Parathyroid adenoma (tissue), 2 donors: Measurements from ENCODE around the gene SLC27A6.
"Not testable (repeated sequence)": the region's sequence is repeated elsewhere in the genome, so short reads cannot be mapped to it uniquely, and the experiment has no call there.

ENCODE experiments used
- H2AFZ ChIP-seq: fragments of 300-600 bp; sonication (generic); one replicate; pipeline ENCODE4 v1.7.0; 2017; ENCODE audit warnings: antibody characterized with exemption, mild to moderate bottlenecking
- H3K27ac ChIP-seq: fragments of 300-600 bp; sonication (generic); one replicate; pipeline ENCODE4 v1.7.0; 2017
- H3K27me3 ChIP-seq: fragments of 300-600 bp; sonication (generic); one replicate; pipeline ENCODE4 v1.7.0; 2017; ENCODE audit warnings: low read length; ENCODE audit not compliant: control insufficient read depth, insufficient read depth
- H3K36me3 ChIP-seq: fragments of 300-600 bp; sonication (generic); one replicate; pipeline ENCODE4 v1.7.0; 2017; ENCODE audit warnings: low read length; ENCODE audit not compliant: control insufficient read depth, insufficient read depth
- H3K4me1 ChIP-seq: fragments of 300-600 bp; sonication (generic); one replicate; pipeline ENCODE4 v1.7.0; 2017; ENCODE audit warnings: control low read depth
- H3K4me2 ChIP-seq: fragments of 300-600 bp; sonication (generic); one replicate; pipeline ENCODE4 v1.7.0; 2017; ENCODE audit warnings: low read length
- H3K4me3 ChIP-seq: fragments of 300-600 bp; sonication (generic); one replicate; pipeline ENCODE4 v1.7.0; 2017; ENCODE audit warnings: low read depth, low read length
- H3K79me2 ChIP-seq: fragments of 300-600 bp; sonication (generic); one replicate; pipeline ENCODE4 v1.7.0; 2017; ENCODE audit warnings: control low read depth
- H3K9ac ChIP-seq: fragments of 300-600 bp; sonication (generic); one replicate; pipeline ENCODE4 v1.7.0; 2017; ENCODE audit warnings: mild to moderate bottlenecking
- H3K9me3 ChIP-seq: fragments of 300-600 bp; sonication (generic); one replicate; pipeline ENCODE4 v1.7.0; 2017; ENCODE audit warnings: low read length; ENCODE audit not compliant: control insufficient read depth
- TF ChIP-seq, protein P1 (sequence below): fragments of 300-600 bp; sonication (generic); IDR thresholded peaks from one replicate; pipeline ENCODE4 v1.7.0; 2017; ENCODE audit warnings: antibody characterized with exemption, mild to moderate bottlenecking
- donor health status: primary hyperparathyroidism.

Gene SLC27A6

GRCh38 chr5:129027260-129027659 is 62.0 kb downstream of the SLC27A6 start:
- TF ChIP-seq, protein P1, sequence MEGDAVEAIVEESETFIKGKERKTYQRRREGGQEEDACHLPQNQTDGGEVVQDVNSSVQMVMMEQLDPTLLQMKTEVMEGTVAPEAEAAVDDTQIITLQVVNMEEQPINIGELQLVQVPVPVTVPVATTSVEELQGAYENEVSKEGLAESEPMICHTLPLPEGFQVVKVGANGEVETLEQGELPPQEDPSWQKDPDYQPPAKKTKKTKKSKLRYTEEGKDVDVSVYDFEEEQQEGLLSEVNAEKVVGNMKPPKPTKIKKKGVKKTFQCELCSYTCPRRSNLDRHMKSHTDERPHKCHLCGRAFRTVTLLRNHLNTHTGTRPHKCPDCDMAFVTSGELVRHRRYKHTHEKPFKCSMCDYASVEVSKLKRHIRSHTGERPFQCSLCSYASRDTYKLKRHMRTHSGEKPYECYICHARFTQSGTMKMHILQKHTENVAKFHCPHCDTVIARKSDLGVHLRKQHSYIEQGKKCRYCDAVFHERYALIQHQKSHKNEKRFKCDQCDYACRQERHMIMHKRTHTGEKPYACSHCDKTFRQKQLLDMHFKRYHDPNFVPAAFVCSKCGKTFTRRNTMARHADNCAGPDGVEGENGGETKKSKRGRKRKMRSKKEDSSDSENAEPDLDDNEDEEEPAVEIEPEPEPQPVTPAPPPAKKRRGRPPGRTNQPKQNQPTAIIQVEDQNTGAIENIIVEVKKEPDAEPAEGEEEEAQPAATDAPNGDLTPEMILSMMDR = no peak
- no peaks in the 10 kb centered on the region for H3K9me3 ChIP-seq
- no peak overlapping the region for H3K9ac ChIP-seq
- no peaks in the 10 kb centered on the region for H3K36me3 ChIP-seq
- no peak overlapping the region for H3K4me3 ChIP-seq
- no peak overlapping the region for H3K4me2 ChIP-seq
- H2AFZ ChIP-seq = no peak overlapping the region
- H3K4me1 ChIP-seq = no peaks in the 10 kb centered on the region
- no peak overlapping the region for H3K27ac ChIP-seq
- no peaks in the 10 kb centered on the region for H3K79me2 ChIP-seq
- no peaks in the 10 kb centered on the region for H3K27me3 ChIP-seq

DNA sequence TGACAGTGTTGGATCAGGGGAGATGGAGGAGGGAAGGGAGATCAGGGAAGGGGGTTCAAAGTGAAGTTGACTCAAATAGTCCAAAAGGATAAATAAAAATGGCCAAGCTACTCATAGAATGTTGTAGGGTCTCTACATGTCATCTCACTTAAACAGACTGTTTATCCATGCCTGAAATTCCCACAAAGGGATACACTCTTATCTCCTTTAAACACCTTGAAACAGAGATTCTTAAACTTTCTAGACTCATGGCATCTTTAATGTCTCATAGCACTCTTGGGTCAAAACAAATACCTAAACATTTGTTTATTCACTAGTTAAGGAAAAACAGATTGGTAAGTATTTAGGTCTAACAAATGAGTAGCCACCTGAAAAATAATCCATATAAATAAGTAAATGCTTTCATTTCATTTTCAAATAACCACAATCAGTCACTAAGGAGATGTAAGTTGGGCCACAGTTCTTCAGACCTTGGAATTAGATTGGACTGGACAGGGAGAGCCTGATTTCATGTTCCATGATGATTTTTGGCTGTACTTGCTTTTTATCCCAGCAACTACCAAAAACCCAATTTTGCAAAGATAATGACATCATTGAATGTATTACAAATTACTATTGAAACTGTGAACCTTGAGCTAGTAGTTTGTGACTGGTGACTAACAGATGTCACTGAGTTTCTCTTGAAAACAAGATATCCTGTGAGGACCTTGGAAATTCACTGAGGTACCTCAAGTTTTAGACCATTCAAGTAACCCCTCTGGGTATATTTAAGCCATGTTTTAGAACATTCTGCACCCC is 66.8 kb downstream of the SLC27A6 start:
- TF ChIP-seq, protein P1 = no peak
- no peaks in the 10 kb centered on the region for H3K4me1 ChIP-seq

GRCh38 chr5:129036257-129036656 is 71.0 kb downstream of the SLC27A6 start:
- not testable (repeated sequence) for H3K36me3 ChIP-seq, H3K4me1 ChIP-seq, H3K4me2 ChIP-seq, H3K27ac ChIP-seq, H3K9me3 ChIP-seq, H2AFZ ChIP-seq, H3K79me2 ChIP-seq, H3K9ac ChIP-seq, H3K4me3 ChIP-seq, H3K27me3 ChIP-seq

More for the DNA sequence above, 66.8 kb downstream of the SLC27A6 start:
- Histone ChIP-seq H3K36me3 (no peaks in the 10 kb centered on the region), H3K9ac (no peak overlapping the region), H3K4me3 (no peak overlapping the region), H3K79me2 (no peaks in the 10 kb centered on the region), H3K4me2 (no peak overlapping the region), H3K27me3 (no peaks in the 10 kb centered on the region), H2AFZ (no peak overlapping the region), H3K27ac (no peak overlapping the region), H3K9me3 (no peaks in the 10 kb centered on the region)

DNA sequence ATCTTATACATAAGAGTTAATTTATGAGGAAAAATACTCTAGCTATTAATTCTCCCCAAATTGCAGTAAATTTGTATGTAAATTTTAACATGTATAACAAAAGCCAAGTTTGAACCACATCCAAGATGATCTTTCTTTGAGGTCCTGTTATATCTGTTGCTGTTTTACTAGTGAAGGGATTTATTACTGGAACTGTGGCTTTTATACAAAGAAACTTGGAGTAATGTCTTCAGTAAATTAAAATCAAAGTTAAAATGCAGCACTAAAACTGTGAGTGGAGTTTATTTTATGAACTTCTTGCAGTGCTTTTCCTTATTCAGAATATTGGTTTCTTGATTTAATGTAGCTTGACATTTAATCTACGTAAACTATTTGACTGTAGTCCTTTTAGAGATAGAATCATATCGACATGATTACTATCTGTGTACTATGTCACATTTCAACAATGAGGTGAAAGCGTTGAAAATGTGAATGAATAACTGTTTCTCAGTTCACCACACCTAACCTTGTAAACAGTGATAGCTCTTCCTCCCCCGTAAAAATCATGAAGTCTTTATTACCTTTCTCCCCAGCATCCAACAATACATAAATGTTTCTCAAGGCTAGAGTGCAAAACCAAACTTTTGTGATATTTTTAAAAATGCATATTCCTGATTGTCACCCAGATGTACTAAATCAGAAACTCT is 76.1 kb downstream of the SLC27A6 start:
- Histone ChIP-seq H3K27me3 (no peaks in the 10 kb centered on the region), H3K4me2 (no peak overlapping the region), H3K4me1 (no peaks in the 10 kb centered on the region), H3K27ac (no peak overlapping the region), H3K9ac (no peak overlapping the region), H3K4me3 (no peak overlapping the region), H2AFZ (no peak overlapping the region), H3K9me3 (no peaks in the 10 kb centered on the region), H3K36me3 (no peaks in the 10 kb centered on the region), H3K79me2 (no peaks in the 10 kb centered on the region)
- TF ChIP-seq, protein P1 = no peak

- Histone ChIP-seq H3K27me3 (no peaks in the 10 kb centered on the region), H3K27ac (no peak overlapping the region), H3K9me3 (no peaks in the 10 kb centered on the region), H3K4me2 (no peak overlapping the region), H3K36me3 (no peaks in the 10 kb centered on the region), H3K9ac (no peak overlapping the region), H3K4me3 (no peak overlapping the region), H3K79me2 (no peaks in the 10 kb centered on the region), H2AFZ (no peak overlapping the region), H3K4me1 (no peaks in the 10 kb centered on the region)
- TF ChIP-seq, protein P1 = no peak
Observed at GRCh38 chr5:129042306-129042705, 77.0 kb downstream of the SLC27A6 start.
